HG02870 (cell line): ENCODE data around the gene RARA.

Experiments
- ATAC-seq: cut with Tn5 transposase; IDR thresholded peaks from one replicate; pipeline ENCODE4 v1.9.1; 2021; ENCODE audit warnings: mild to moderate bottlenecking, moderate library complexity; ENCODE audit not compliant: unreplicated experiment

The RARA gene

DNA sequence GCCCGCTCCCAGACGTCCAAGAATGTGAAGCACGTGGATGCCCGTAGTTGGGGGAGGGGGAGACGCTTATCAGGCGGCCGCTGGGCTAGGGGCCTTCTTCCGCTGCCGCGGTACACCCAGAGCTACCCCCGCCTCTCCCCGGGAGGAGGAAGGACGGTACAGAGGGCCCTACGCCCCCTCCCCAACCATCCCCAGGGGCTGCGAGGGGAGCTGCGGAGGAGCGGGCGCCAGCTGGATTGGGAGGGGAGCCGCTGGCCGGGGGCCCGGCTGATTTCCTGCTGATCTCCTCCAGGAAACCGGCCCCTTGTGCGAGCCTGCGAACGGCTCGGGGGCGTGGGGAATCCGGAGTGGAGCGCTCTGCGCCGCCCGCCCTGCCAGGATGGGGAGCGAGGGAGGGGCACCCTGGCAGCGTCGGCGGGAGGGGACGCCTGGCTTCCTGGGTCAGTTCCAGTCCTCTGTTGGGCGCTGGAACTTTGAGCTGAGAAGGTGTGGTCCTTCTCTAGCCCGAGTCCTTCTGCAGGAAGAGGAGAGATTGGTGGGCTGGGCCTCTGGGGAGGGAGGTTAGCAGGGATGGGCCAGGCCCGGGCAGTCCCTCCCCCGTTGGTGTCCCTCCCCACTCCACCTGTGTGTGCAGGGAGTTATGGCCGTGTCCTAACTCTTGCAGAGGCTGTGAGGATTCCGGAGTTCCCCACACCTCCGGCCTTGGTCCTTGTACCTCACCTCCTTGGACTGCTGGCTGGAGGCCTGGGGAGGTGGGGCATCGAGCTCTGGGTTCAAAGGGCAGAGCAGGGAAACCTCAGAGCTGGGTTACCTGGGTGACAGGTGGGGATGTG, 36.4 kb downstream of the RARA start:
- ATAC-seq, result no peak

DNA sequence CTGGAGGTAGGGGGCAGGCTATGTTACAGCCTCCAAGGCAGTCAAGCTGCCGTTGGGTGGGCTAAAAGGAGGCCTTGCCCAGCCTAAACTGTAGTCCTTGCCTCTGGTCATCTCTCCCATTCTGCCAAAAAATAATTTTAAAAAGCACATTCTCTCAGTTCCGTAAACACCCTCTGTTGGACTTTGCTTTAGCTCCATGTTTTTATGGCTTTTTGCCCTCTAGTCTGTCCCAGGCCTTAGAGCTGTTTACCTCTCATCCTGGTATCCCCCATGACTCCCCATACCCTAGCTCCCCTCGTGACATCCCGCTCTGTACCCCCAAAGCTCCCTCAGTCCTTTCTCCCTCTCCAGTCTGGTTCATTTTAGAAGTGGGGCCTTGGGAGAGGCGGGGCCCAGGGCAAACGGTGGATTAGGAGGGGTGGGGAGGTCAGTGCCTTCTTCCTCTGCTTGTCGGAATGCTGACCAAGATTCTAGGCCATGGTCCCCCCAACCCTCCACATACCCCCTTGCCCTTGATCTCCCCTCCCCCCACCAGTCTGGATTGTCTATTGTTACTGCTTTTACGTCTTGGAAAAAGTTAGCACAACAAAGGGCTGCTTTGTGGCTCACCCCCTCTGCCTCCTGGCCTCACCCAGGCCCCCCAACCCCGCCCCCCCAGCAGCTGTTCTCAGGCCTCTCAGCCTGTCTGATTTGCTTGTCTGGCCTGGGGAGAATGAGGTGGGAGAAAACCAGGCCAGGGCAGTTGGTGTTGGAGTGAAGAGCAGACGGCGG, 37.2 kb downstream of the RARA start:
- no peak for ATAC-seq

DNA sequence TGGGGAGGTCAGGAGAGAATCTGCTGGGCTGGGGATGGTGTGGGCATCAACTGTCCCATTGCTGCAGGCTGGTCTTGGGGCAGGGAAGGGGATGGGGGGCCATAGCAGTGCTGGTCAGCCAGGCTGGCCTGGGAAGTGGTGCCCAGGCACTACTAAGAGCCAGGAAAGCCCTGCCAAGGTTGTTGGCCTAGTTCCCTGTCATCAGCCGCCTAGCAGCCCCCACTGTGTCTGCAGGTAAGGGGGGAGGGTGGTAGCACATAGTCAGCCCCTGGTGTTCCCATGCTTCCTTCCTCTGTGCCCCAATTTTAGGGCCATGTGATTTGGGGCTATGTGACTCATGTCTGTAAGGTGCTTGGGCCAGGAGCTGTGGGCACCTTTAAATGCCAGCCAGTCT, 37.8 kb downstream of the RARA start:
- no peak for ATAC-seq

DNA sequence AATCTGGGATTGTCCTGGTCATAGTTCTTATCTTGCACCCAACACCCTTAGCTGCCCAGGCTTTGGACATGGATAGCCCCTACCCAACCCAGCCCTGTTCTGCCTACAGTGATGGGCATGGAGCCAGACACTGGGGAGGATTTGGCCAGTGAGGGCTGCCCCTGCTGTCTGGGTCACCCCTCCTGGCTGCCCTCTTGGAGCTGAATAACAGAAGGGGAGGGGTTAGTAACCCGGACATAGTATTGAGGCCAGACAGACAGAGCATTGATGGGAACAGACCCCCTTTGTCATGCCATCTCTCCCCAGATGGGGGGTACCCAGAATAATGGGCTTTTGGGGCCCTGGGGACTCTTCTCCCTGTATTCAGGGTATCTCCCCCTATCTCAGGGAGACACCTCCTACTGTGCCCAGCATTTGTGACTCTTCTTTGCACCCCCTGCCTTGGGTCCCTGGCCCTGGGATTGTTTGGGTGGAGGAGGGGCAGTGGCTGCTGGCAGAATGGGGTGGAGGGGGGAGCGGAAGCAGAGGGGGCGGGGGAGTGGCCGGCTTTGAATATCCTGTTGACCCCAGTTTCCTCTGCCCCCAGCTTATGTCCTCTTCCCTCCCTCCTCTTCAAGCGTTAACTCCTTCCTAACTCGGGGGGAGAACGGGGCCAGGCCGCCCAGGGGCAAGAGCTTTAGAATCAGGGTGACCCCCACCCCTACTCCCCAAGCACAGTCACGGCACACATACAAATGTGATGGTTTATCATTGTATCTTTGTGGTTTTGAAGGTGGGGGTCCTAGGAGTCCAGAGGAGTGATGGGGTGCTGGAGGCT, 38.5 kb downstream of the RARA start:
- ATAC-seq, result no peak

DNA sequence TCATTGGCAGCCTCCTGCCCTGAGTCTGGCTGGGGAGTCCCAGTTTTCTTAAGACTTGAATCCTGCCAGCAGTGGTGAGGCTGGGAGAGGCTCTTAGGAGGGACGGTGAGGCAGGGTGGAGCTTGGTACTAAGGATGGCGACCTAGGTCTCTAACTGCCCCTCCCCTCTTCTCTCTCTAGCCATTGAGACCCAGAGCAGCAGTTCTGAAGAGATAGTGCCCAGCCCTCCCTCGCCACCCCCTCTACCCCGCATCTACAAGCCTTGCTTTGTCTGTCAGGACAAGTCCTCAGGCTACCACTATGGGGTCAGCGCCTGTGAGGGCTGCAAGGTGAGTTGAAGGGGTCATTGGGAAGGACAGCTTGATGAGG, 39.1 kb downstream of the RARA start:
- ATAC-seq, result no peak

DNA sequence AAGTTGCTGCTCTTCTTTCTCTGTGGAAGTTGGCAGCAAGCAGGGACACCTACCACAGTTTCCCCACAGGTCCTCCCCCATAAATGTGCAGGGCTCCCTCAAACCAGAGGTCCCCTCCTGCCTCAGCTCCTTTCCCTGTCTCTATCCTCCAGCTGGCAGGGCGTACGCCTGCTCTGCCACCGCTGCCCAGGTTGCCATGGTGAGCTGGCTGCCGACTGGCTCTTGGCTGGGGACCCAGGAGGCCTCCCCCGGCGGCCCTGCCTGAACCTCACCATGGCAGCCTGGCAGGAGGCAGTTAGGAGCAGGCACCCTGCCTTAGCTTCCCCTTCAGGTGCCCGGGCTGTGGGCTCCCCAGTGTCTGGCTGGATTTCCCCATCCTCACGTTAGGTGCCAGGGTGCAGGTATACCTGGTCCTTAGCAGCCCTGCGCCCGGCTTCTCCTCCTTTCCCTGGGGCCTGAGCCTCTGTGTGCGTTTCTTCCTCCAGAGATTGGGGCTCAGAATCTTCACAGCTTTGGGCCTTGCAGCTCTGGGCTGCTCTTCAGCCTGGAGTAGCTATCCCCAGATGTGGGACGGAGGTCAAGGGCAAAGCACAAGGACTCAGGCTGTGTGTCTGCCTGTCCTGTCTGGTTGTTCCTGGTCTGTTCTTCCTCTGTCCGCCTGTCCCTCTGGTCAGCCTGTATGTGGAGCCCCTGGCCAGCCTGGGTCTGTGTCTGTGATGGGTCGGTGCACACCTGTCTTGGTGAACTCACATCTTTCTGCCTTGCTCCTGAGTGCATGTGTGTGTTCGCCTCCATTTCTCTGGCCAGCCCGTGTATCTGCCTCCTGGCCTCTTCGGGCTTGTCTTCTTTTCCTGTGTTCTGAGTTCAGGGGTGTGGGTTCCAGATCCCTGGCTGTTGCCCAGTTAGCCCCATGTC, 39.8 kb downstream of the RARA start:
- ATAC-seq, result no peak

DNA sequence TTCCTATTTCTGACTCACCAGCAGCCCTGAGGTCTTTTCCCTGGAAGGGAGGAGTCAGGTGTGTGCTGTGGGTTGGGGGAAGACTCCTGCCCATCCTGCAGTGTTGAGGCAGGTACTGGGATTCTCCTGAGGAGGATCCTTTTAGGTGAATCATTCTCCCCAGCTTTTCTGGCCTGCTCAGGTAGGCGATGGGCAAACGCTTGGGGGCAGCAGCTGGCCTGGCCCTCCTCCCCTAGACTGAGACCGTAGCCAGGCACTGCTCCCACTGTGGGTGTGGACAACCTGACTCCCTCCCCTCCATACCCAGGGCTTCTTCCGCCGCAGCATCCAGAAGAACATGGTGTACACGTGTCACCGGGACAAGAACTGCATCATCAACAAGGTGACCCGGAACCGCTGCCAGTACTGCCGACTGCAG, 40.5 kb downstream of the RARA start:
- ATAC-seq, result no peak

DNA sequence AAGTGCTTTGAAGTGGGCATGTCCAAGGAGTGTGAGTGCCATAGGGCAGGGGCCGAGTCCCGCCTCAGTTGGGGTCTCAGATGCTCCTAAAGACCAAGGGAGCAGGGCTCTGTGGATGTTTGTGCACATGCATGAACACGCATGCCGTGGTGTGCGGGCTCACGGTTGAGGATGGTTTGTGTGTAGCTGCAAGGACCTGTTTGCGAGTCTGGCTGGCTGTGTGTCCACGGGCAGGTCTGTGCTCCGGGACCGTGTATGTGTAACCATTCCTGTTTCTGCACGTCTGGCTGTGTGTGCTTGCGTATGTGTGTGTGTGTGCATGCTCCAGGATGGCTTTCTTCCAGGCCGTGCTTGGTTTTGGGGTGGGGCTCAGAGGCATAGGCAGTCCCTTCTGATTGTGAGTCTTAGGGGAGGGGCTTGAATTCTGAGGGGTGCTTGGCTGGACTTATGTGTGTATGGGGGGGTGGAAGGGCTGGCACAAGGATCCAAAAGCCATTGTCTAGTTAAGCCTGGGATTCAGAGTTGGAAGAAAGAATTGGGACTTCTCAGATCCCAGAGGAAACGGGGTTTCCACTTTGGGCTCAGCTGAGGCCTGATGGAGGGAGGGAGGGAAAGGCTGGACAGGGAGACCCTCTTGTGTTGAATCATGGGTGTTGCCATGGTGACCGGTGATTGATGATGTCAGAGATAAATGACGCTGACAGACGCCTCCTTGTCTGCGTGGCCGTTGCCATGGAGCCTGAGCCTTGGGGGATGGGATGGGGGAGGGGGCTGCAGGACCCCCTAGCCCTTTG, 41.1 kb downstream of the RARA start:
- ATAC-seq, result no peak

DNA sequence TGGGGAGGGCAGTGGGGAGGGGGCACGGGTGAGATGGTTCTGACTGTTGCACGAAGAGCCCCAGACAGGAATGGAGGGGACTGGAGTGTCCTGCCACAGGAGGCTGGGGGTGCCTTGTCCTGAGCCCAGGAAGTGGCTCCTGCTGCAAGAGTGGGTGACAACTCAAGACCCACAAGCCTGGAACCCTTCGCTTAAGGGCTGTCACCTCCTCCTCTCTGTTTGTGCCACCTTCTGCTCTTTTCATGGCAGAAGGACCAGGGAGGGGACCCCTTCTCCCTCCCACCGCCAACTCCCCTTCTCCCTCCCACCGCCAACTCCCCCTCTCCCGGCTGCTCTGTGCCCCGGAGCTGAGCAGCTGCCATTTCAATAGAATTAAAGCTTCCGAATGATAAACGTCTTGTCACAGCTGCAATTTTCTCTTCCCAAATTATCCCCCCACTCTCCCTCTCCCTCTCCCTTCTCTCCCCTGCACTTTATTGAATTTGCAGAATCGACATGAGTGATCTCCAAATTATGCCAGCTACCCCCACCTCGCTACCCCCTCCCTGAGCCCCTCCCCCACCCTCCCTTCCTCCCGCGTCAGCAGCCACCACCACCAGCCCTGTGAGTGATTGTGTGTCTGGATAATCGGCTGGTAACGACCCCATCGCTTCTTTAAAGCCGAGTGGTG, 41.8 kb downstream of the RARA start:
- ATAC-seq, result no peak

DNA sequence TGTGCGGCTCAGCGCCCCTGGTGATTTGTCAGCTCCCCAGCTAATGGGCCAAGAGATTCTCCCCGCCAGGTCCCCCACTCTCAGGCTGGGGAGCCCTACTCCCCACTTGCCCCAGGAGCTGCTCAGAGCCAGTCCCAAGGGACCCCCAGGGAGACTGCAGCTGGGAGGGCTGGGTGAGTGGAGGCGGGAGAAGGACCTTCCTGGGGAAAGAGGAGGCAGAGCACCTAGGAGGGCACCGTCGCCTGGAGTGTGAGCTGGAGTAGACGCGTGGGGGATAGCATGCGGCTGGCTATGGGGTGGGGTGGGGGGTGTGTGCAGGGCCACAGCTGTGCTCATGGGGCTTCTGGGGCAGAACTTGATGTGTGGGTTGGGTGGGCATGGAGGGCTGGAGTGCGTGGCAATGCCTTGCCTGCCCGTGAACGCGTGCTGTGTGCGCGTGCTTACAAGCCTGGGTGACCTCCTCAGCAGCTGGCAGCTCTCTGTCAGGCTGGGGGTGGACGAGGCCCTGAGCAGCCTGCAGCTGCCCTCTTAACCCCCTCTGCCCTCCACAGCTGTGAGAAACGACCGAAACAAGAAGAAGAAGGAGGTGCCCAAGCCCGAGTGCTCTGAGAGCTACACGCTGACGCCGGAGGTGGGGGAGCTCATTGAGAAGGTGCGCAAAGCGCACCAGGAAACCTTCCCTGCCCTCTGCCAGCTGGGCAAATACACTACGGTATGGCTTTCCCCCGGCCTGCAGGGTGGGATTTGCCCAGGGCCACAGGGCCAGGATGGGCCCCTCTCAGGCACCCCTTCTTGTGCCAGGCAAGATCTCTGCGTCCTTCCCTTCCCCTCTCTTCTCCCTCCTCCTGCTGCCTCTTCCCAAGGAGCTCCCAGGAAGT, 42.6 kb downstream of the RARA start:
- ATAC-seq, result no peak

DNA sequence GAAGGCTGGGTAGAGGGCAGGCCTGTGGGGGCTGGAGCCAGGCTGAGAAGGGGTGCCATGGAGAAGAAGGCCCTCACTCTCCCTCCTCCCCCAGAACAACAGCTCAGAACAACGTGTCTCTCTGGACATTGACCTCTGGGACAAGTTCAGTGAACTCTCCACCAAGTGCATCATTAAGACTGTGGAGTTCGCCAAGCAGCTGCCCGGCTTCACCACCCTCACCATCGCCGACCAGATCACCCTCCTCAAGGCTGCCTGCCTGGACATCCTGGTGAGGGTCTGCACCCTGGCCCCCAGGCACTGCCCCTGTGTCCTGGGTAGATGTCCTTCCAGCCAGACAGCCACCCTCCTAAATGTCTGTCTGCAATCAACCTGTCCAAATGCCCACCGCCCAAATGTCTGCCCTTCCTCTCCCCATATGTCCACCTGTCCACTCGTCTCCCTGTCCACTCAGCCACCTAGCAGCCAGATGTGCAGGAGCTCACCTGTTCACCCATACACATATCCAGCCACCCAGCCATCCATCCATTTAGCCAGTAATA, 43.3 kb downstream of the RARA start:
- no peak for ATAC-seq

DNA sequence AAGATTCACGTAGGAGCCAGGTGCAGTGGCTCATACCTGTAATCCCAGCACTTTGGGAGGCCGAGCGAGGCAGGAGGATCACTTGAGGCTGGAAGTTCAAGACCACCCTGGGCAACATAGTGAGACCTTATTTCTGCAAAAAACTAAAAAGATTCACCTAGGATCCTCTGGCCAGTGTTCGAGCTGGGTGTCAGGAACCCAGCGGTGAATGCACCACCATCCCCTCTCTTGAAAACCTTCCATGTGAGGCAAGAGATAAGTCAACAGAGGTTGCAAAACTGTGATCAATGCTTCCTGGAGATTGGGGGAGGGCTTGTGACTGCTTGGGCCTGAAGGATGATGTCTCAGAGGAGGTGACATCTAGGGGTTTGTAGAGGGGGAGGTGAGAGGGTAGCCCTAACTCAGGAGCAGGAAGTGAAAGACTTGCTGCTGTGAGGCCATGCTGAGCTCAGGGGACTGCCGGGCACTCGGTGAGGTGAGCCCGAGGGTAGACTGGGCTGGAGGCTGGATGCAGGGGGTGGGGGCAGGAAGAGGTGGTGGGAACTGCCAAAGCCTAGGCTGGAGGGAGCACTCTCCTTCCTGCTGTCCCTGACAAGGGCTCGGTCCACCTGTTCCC, 43.9 kb downstream of the RARA start:
- no peak for ATAC-seq

DNA sequence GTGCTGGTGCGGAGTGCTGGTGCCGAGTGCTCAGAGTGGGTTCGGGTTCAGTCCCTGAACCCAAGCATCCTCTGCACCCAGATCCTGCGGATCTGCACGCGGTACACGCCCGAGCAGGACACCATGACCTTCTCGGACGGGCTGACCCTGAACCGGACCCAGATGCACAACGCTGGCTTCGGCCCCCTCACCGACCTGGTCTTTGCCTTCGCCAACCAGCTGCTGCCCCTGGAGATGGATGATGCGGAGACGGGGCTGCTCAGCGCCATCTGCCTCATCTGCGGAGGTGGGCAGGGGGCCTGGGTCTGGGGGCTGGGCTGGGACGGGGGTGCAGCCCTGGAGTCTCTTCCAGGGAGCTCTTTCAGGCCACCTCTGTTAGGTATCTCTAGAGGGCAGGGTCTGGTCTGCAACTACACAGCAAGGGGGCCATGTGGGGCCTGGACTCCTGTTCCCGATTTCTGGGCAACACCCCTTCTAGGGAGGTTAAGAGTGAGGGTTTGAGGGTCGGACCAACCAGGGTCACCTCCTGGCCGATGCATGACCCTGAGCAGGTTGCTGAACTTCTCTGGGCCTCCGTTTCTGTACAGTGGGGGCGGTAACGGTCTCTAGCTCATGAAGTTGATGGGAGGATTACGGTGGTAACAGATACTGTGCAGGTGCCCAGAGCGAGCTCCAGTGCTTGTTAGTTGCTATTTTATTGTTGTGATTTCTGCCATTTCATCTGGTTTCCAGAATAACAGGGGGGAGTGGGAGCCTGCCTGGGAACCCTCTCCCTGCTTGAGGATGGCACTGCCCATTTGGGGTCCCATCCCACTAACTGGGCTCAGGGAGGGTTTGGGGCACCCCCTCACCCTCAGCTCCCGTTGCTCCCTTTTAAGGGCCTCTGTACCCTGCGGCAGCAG, 45.5 kb downstream of the RARA start:
- ATAC-seq, result no peak

DNA sequence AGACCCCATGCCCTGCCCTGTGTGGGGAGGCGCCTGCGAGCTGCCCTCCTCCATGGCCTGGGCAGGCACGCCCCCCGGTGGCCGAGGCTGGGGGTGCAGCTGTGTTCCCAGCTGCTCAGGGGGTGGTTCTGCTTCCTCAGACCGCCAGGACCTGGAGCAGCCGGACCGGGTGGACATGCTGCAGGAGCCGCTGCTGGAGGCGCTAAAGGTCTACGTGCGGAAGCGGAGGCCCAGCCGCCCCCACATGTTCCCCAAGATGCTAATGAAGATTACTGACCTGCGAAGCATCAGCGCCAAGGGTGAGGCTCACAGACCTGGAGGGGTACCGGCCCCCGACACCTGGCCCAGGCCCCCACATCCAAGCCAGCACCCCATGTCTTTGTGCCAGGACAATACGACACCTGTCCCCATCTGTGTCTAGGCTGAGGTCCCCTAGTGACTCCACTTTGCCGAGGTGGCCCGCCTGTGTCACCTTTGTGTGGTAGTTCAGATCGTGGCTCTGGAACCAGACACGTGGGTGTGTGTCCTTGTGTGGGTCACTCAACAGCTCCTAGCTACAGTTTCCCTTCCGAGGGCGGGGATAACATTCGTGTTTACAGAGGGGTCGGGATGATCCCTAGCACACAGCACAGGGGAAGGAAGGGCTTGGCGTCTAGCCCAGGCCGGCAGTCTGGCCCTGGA, 46.3 kb downstream of the RARA start:
- no peak for ATAC-seq

DNA sequence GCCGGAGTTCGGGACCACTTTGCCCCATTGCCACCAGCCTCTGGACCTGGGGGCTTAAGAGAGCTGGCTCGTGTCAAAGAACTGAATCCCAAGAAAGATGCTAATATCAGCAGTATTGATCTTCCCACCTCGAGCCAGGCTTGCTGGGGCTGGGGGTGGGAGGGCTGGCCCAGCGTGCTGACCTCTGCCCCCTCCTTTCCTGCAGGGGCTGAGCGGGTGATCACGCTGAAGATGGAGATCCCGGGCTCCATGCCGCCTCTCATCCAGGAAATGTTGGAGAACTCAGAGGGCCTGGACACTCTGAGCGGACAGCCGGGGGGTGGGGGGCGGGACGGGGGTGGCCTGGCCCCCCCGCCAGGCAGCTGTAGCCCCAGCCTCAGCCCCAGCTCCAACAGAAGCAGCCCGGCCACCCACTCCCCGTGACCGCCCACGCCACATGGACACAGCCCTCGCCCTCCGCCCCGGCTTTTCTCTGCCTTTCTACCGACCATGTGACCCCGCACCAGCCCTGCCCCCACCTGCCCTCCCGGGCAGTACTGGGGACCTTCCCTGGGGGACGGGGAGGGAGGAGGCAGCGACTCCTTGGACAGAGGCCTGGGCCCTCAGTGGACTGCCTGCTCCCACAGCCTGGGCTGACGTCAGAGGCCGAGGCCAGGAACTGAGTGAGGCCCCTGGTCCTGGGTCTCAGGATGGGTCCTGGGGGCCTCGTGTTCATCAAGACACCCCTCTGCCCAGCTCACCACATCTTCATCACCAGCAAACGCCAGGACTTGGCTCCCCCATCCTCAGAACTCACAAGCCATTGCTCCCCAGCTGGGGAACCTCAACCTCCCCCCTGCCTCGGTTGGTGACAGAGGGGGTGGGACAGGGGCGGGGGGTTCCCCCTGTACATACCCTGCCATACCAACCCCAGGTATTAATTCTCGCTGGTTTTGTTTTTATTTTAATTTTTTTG, 47.1 kb downstream of the RARA start:
- no peak for ATAC-seq
